SIG-M5 treated with dmso at 0.1 percent for 504 hours (cell line): Measurements from ENCODE around the gene OTOL1.
"Not testable (repeated sequence)": the region's sequence is repeated elsewhere in the genome, so short reads cannot be mapped to it uniquely, and the experiment has no call there.

Source experiments
- DNase-seq: peaks from one replicate; lab custom pipeline; 2025; ENCODE audit not compliant: unreplicated experiment; lab: John Stamatoyannopoulos, UW

Gene OTOL1

GRCh38 chr3:161496508-161496907 is at the start of gene OTOL1:
Gene OTOL1 (plus strand): TSS chr3:161496808. CDS start chr3:161496808, 0 bp downstream.
- no peak for DNase-seq

DNA sequence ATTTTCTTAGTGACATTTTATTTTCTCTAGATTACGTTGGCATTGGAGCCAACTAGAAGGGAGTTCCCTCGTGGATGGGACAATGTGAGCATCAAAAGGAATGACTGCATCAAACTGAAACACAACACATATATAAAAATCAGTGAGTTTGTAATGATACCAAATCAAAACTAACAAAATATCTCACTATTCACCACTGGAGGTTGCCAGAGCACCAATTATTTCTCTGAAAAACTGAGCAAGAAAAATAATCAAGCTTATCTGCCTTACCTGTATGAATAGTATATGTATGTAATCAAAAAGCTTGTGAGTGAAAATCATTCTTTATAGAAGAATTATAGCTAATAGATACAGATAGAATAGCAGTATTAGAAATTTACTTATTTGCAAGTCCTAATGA is 46.8 kb upstream of the OTOL1 start:
- no peak for DNase-seq

GRCh38 chr3:161452179-161452578 is 44.4 kb upstream of the OTOL1 start:
- DNase-seq: no peak

DNA sequence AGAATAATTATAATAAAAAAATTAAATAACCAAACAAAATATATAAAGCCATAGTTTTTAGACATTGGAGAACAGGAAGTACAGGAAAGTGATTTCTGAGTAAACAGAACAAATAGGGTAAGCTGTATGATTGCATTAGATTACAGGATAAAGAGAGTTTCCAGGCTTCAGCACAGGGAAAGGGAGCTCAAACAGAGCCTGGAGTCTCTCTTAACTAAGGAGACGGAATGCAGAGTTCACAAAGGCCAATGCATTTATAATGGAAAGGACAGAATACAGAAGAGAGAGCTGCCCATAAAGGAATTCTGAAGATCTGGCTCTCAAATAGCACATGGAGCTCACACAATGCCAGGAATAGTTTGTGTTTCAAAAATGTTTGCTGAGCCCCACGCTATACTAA is 42.0 kb upstream of the OTOL1 start:
- DNase-seq: peak; percentile 11

DNA sequence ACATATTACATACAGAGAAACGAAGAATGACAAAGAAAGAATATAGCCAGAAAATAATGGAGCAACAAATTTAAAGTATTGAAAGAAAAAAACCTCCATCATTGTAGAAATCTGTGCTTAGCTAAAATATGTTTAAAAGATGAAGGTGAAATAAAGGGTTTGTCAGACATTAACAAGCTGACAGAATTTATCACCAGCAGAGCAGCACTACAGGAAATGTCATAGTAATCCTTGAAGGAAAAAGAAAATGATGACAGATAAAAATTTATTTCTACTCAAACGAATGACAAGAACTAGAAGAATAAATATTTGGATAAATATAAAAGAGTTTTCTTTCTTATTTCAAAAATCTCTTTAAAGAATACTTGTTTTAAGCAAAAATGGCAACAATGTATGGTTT is 40.6 kb upstream of the OTOL1 start:
- no peak for DNase-seq

DNA sequence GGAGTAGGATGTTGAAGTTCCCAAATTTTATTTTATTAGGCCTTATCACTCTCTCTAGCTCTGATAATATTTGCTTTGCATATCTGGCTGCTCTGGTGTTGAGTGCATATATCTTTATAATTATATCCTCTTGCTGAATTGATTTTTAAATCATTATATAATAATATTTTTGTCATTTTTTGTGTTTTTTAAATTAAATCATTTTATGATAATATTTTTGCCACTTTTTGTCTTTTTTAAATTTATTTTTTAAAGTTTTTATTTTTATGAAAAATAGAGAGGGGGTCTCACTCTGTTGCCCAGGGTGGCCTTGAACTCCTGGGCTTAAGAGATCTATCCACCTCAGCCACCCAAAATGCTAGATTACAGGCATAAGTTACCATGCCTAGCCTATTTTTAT is 34.5 kb upstream of the OTOL1 start:
- no peak for DNase-seq

GRCh38 chr3:161471211-161471610 is 25.4 kb upstream of the OTOL1 start:
- no peak for DNase-seq

- peak; percentile 55 for DNase-seq
These were observed 22.5 kb upstream of the OTOL1 start for GRCh38 chr3:161474139-161474538.

DNA sequence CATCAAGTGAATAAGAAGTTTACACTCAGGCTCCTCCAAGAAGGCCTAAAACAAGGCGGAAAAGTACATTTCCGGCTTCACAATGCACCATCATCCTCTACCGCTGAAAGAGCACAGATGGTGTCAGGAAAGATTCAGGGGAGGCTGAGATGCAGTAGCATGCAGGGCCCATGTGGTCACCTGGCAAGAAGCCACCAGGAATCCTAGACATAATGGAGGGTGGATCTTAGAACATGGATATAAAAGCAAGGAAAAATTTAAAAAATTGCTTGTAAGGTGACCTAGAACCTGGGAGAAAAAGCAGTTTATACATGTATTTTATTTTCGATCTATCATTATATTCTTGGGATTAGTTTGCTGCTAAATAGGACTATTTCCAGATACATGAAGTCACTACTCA is 21.9 kb upstream of the OTOL1 start:
- DNase-seq: no peak

GRCh38 chr3:161475206-161475605 is 21.4 kb upstream of the OTOL1 start:
- DNase-seq: no peak

DNA sequence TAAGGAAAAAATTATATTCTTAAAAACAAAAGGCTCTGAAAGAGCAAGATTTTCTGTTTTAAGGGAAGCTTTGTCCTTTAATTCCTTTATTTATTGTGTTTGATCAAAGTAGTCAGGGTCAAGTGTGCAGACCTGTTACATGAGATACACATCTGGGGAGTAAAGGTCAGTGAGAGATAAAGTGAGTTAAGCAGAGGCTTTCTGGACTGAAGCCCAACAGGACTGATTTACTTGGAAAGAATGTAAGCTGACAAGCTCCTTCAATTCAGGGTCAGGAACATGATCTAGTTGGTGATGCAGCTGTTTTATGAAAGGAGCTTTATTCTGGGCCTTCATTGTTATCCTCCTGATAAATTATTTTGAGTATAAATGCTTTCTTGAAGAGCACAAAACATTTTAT is 20.7 kb upstream of the OTOL1 start:
- DNase-seq: peak; percentile 24

DNA sequence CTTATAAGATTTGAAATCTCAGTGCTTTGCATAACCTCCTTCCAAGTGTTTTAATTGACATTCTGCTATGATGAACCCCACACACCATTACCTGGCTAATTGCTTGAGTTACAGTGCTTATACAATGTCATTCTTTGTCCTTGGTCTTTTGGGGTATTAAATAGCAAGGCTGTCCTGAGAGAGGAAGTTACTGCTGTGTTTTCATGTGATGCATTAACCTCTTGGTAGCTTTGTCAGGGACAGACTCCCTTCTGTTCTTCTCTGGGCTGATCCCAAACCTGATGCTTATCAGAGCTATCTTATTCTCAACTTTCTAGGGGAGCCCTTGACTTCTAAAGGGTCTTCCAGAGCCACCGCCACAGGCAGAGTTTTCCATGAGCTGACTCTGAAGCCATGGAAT is 12.4 kb upstream of the OTOL1 start:
- no peak for DNase-seq

GRCh38 chr3:161488284-161488683 is 8.3 kb upstream of the OTOL1 start:
- DNase-seq: peak; percentile 65

GRCh38 chr3:161489395-161489794 is 7.2 kb upstream of the OTOL1 start:
- peak; percentile 94 for DNase-seq

DNA sequence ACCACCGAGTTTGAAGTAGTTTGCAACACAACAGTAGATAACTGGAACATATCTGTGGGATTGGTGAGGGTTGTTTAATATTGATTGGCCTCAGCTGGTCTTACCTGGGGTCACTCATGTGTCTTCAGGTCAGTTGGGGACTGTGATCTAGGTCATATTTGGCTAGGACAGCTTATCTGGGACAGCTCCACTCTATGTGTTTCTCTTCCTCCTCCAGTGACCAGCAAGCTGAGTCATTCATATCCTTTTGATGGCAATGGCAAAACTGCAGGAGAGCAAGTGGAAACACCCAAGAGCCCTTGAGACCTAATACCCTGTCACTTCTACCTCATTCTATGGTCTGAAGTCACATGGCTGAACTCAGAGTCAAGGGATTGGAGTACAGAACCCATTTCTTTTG is 5.8 kb upstream of the OTOL1 start:
- not testable (repeated sequence) for DNase-seq

DNA sequence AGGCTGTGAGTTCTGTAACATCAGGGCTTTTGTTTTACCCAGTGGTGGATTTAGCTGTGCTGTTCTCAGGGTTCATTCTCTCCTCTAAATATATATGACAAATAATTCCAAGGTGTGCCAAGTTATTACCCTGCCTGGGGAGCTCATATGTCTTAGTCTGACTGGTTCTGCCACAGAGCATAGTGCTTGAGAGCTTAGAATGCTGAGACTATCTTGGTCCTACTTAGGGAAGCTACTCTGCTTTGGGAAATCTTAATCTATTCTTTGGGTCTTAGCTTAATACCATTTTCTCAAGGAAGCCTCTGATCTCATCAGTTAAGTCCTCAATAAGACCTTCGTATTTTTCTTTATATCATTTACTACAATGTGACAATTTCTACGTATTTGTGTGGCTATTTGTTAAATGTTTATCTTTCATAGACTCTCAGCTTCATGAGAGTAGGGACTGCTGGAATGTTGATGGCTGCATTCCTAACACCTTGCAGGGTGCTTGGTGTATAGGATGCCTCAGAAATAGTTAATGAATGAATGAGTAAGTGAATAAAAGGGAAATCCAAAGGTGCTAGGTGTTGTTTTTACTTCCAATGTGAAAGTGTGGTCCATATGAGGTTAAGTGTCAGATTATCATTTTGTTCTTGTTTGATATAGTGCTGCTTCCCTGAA is 1.8 kb downstream of the OTOL1 start:
- DNase-seq: no peak

- peak; percentile 17 for DNase-seq
These were observed 3.6 kb downstream of the OTOL1 start for GRCh38 chr3:161500068-161500796.

DNA sequence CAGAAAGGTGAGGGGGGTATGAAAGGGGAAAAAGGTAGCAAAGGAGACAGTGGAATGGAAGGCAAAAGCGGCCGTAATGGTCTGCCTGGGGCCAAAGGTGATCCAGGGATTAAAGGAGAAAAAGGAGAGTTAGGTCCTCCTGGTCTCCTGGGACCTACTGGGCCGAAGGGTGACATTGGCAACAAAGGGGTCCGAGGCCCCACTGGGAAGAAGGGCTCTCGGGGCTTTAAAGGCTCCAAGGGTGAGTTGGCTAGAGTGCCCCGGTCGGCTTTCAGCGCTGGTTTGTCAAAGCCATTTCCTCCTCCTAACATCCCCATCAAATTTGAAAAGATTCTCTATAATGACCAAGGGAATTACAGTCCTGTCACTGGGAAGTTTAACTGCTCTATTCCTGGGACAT is 6.7 kb downstream of the OTOL1 start:
- no peak for DNase-seq

GRCh38 chr3:161508852-161509477 is 12.4 kb downstream of the OTOL1 start:
- DNase-seq: peak; percentile 47

DNA sequence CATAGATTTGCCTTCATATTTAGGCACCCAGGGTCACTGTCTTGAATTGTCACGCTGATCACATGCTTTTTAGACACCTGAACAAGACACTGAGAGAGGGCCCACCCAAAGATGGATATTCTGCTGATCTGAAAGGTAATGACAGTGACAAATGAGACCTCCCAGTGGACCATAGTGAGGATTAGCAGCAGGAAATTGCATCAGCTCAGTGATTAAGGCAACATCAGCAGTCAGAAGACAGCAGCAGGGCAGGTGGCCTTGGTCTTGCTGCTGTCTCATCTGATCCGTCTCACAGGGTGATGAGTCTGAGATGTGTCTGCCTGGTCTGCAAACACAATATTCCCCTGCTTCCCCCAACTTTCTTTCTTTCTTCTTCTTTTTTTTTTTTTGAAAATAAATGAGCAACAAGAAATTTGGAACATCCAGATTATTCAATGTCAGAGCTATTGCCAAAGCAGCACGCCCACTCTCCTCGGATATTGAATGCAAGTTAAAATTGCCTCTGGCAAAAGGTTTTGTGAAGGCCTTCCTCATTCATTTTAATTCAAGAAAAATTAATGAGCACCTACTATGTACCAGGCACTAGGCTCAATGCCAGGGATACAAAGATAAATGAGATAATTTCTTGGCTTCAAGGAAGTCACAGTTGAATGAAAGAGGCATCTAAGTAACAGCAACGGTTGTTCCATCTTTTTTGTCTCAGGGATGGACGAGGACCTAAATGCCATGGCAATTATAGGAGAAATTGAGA is 14.1 kb downstream of the OTOL1 start:
- DNase-seq: no peak

DNA sequence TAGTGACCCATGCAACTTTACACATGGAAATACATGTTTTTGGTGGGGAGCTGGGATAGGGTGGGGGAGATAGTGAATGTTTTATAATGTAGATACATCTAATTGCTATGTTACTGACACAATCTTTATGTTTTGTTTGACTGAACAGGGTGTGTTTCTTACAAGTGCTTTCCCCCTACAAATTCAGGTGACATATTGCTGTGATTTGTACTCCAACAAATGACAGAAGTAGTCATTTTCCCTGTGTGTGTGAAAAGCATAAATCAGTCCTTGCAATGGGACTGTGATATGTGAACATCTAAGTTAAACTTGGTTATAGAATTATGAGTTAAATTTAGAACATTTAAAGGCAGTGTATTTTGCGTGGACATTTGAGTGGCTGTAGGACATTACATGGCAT is 27.3 kb downstream of the OTOL1 start:
- DNase-seq: no peak

GRCh38 chr3:161531930-161532329 is 35.3 kb downstream of the OTOL1 start:
- DNase-seq: no peak
